ENCODE data around the gene ARHGEF7.

DNA sequence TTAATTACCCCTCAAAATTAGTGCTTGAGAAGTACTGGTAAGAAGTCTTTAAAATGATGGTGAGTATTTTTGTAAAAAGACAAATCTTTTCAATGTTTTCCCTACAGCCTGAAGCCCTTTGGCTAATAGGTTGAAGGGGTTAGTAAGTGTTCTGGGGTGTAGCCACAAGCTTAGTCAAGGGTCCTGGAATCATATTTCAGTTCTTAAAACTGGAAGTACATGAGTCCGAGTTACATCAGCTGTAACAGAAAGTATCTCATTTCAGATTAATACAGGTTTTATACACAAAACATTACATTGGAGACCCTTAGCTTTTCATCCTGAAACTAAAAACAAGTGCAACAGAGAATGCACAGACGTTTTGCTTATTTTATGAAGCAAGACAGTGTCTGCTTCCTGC is 152.7 kb downstream of the ARHGEF7 start:
- TF ChIP-seq, protein P1, sequence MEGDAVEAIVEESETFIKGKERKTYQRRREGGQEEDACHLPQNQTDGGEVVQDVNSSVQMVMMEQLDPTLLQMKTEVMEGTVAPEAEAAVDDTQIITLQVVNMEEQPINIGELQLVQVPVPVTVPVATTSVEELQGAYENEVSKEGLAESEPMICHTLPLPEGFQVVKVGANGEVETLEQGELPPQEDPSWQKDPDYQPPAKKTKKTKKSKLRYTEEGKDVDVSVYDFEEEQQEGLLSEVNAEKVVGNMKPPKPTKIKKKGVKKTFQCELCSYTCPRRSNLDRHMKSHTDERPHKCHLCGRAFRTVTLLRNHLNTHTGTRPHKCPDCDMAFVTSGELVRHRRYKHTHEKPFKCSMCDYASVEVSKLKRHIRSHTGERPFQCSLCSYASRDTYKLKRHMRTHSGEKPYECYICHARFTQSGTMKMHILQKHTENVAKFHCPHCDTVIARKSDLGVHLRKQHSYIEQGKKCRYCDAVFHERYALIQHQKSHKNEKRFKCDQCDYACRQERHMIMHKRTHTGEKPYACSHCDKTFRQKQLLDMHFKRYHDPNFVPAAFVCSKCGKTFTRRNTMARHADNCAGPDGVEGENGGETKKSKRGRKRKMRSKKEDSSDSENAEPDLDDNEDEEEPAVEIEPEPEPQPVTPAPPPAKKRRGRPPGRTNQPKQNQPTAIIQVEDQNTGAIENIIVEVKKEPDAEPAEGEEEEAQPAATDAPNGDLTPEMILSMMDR (conservative IDR thresholded peaks at IDR 0.05; ENCODE audit: low read depth in 2 of 2), result no peak
- TF ChIP-seq CREB1 (CRISPR knock-in tag; IDR thresholded peaks at IDR 0.05; ENCODE audit: low read depth) (no peak), EZH2phosphoT487 (IDR thresholded peaks at IDR 0.05; ENCODE audit: unreplicated experiment) (no peak), EZH2 (IDR thresholded peaks at IDR 0.05; ENCODE audit: low read depth, unreplicated experiment) (no peak), ZNF331 (CRISPR knock-in tag; IDR thresholded peaks at IDR 0.05; ENCODE audit: low read depth) (no peak), POLR2AphosphoS5 (IDR thresholded peaks at IDR 0.05; ENCODE audit: low read depth) (no peak), ETS1 (IDR thresholded peaks at IDR 0.05) (no peak), NANOG (IDR thresholded peaks at IDR 0.05; ENCODE audit: borderline replicate concordance) (no peak), JUNB (IDR thresholded peaks at IDR 0.05; ENCODE audit: unreplicated experiment) (no peak)
- TF ChIP-seq, protein P2, sequence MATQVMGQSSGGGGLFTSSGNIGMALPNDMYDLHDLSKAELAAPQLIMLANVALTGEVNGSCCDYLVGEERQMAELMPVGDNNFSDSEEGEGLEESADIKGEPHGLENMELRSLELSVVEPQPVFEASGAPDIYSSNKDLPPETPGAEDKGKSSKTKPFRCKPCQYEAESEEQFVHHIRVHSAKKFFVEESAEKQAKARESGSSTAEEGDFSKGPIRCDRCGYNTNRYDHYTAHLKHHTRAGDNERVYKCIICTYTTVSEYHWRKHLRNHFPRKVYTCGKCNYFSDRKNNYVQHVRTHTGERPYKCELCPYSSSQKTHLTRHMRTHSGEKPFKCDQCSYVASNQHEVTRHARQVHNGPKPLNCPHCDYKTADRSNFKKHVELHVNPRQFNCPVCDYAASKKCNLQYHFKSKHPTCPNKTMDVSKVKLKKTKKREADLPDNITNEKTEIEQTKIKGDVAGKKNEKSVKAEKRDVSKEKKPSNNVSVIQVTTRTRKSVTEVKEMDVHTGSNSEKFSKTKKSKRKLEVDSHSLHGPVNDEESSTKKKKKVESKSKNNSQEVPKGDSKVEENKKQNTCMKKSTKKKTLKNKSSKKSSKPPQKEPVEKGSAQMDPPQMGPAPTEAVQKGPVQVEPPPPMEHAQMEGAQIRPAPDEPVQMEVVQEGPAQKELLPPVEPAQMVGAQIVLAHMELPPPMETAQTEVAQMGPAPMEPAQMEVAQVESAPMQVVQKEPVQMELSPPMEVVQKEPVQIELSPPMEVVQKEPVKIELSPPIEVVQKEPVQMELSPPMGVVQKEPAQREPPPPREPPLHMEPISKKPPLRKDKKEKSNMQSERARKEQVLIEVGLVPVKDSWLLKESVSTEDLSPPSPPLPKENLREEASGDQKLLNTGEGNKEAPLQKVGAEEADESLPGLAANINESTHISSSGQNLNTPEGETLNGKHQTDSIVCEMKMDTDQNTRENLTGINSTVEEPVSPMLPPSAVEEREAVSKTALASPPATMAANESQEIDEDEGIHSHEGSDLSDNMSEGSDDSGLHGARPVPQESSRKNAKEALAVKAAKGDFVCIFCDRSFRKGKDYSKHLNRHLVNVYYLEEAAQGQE (IDR thresholded peaks at IDR 0.05; ENCODE audit: unreplicated experiment), result no peak

All from GM23338 (cell line).